ENCODE results near the gene RRAGD.

The RRAGD gene

DNA sequence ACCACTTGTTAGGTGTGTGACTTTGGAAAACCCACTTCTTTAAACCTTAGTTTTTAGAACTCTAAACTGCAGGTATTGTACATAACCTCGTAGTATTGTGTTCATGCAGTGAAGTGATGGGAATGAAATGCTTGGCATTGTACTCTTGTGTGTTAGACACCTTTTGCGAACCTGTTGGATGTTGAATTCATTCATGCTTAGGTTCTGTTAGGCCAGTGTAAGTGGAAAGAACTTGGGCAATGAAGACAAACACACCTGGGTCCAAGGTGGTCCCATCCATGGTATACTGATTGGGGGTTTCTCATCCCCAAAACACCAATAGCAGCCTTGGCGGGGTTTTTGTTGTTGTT is 22.1 kb upstream of the RRAGD start:
- TF ChIP-seq JUND (IDR thresholded peaks at IDR 0.05; ENCODE audit: low read depth) = no peak
- in situ Hi-C loops (cut with HindIII; ENCODE audit: low pct_unique_long_range_greater_than_20kb, low sequenced_read_pairs) = no loop called here
- DNase-seq (ENCODE audit: low read depth in 1 of 2, low spot score in 1 of 2) = no peak

DNA sequence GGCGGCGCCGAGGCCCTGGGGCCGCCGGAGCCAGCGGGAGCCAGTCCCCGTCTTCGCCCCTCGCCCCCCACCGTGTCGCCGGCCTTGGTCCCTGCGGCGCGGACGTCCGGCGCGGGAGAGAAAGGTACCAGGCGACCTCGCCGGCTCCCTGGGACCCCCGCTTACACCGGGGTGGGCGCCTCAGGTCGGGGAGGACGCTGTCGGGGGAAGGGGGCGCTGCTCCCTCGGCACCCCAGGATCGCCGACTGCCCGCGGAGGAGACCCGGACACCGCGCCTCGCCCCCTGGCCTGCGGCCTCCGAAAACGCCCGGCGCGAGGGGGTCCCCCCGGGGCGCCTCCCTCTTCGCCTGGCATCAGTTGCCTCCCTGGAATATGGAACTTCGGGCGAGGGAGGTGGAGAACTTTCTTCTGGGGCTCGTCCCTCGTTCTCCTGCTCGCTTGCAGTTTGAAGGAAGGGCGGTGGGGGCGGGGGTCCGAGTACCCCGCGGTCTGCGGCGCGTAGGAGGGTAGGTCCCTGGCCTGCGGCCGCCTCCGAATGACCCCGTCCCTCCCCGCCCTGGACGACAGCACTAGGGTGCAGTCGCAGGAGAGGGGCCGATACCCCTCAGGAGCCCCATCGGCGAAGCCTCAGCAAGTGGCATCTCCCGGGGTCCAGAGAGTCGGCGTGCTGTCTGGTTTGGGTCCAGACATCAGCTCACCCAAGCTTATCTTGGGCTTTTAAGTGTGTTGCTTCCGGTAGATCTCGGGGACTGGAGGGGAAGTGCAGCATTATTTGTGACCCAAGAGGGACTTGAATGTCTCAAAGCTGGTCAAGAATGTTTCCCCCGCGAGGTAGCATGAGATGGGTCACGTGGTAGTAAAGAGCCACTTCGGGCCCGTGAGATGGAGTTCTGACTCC is 21.4 kb upstream of the RRAGD start:
- peak; percentile 18 to 30 for DNase-seq (ENCODE audit: low read depth in 1 of 2, low spot score in 1 of 2)
- in situ Hi-C loops (cut with HindIII; ENCODE audit: low pct_unique_long_range_greater_than_20kb, low sequenced_read_pairs) = no loop called here
- TF ChIP-seq JUND (IDR thresholded peaks at IDR 0.05; ENCODE audit: low read depth) = no peak

DNA sequence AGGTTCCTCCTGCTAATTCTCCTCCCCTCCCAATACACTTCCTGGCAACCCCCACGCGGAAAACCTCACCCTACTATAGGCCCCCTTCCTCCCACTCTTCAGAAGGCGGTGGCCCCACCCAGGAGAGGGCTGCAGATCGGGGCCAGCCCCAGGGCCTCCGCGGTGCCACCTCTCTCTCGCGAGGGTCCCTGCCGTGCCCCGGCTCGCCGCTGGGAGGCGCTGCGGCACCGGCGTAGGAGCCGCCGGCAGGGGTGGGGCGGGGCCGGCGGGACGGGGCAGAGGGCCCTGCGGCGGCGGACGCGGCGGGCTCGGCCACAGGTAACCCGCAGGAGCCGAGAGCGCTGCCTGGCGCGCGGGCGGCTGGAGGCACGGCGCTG is 20.8 kb upstream of the RRAGD start, which contains the start of gene ANKRD6:
ANKRD6 (plus strand) TSS at position 278 of the 377 bp plus-strand sequence. CDS start 133,825 bp downstream, outside the sequence.
- DNase-seq (ENCODE audit: low read depth in 1 of 2, low spot score in 1 of 2) = peak; percentile 65 to 76
- in situ Hi-C loops (cut with HindIII; ENCODE audit: low pct_unique_long_range_greater_than_20kb, low sequenced_read_pairs) = no loop called here
- no peak for TF ChIP-seq JUND (IDR thresholded peaks at IDR 0.05; ENCODE audit: low read depth)

DNA sequence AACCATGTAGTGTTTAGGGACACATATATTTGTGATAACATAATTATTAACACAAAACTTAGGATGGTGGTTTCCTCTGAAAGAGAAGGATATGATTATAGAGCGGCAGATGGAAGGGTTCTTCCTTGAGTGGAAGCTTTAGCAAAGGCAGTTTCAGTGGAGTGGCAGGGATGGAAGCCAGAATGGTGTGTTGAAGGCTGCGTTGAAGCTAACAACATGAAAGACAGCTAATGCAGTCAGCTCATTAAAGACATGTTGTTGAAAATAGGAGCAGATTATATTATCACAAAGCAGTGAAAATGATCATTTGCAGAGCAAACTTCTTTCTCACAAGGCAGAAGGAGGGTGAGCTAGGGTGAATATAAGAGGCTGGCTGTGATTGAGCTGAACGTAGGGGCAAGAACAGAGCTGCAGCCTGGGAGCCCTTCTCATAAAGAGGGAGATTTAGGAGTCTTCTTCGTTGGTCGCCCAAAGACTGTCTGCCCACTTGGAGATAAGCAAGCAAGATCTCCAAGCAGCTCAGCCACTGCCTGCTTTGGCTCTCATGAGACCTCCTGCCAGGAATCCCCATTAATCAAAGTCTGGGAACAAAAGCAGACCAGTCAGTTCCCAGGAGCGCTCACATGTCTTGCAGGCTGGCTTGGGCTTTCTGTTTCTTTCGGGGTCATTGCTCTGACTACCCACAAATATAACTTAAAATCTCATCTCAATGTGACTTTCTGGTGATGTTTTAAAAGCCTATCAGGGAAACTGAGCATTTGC is 18.3 kb upstream of the RRAGD start:
- in situ Hi-C loops (cut with HindIII; ENCODE audit: low pct_unique_long_range_greater_than_20kb, low sequenced_read_pairs) = no loop called here
- no peak for TF ChIP-seq JUND (IDR thresholded peaks at IDR 0.05; ENCODE audit: low read depth)
- DNase-seq (ENCODE audit: low read depth in 1 of 2, low spot score in 1 of 2) = no peak

DNA sequence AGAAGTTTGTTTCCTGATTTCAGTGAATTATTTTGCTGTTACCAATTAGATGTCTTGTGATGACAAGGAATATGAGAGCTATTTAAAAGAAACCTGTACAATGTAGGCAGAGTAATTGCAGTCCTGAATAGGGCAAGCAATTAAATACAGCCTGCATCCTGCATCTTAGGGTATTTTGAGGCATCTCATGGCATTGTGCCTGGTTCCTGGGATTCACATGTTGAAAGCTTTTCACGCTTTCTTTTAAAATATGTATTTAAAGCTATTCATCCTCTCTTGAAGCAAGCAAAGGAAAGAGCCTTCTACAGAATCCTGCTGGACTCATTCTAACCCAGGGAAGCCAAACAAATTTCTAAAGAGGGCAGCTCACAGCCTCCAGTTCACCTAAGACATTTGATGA is 4.7 kb upstream of the RRAGD start:
- TF ChIP-seq JUND (IDR thresholded peaks at IDR 0.05; ENCODE audit: low read depth) = no peak
- in situ Hi-C loops (cut with HindIII; ENCODE audit: low pct_unique_long_range_greater_than_20kb, low sequenced_read_pairs) = no loop called here
- DNase-seq (ENCODE audit: low read depth in 1 of 2, low spot score in 1 of 2) = no peak

DNA sequence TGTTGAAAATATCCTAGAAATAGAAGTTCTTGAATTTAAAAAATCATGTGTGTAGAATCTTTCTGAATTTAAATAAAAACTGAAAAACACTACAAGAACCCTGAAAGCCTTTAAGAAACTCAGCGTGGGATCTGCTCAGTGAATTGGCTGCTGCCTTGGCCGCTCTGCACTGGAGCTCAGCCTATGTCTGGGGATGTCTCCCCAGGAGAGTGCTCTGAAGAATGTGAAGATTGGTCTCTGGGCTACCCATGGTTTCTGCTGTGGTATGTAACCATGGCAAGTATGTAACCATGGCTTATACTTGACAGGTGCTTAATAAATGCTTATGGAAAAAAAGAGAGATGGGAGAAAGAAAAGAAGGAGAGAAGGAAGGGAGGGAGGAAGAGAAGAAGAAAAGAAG is 3.1 kb upstream of the RRAGD start:
- in situ Hi-C loops (cut with HindIII; ENCODE audit: low pct_unique_long_range_greater_than_20kb, low sequenced_read_pairs) = no loop called here
- DNase-seq (ENCODE audit: low read depth in 1 of 2, low spot score in 1 of 2) = no peak
- TF ChIP-seq JUND (IDR thresholded peaks at IDR 0.05; ENCODE audit: low read depth) = no peak

DNA sequence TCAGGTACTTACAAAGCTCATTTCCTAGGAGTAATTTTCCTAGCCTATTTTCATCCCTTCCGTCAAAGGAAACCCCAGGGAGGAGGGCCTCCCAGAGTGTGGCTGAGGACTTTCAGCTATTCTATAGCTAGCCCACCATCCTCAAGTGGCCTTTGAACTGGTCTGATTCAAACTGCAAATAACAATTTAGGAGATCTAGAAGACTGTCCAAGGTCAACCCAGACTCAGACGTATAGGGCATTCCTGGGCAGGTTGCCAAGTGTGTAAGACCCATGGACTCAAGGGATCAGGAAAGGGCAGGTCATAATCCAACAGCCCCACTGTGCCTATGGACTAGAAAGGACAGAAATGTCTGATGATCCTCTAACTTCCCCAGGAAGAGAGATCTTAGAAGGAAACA is 2.1 kb upstream of the RRAGD start:
- in situ Hi-C loops (cut with HindIII; ENCODE audit: low pct_unique_long_range_greater_than_20kb, low sequenced_read_pairs) = no loop called here
- DNase-seq (ENCODE audit: low read depth in 1 of 2, low spot score in 1 of 2) = no peak
- no peak for TF ChIP-seq JUND (IDR thresholded peaks at IDR 0.05; ENCODE audit: low read depth)

DNA sequence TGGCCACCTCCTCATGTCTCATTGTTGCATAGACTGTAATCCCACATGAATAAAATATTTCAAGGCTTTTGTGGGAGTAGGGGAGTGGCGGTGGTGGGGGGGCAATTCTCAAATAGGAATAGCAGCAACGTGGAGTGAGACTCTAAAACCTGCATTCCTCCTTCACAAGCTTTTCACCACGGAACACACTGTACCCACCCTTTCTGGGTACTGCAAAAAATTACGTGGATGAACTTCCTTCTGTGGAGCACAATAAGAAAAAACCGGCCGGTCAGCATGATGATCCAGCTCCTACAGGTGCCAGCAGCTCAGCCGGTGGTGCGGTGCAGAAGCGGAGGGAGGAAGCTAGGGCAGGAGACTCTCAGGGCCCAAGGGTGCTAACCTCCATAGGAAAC is 930 bp upstream of the RRAGD start:
- in situ Hi-C loops (cut with HindIII; ENCODE audit: low pct_unique_long_range_greater_than_20kb, low sequenced_read_pairs) = no loop called here
- DNase-seq (ENCODE audit: low read depth in 1 of 2, low spot score in 1 of 2) = peak; percentile 23 to 25
- TF ChIP-seq JUND (IDR thresholded peaks at IDR 0.05; ENCODE audit: low read depth) = no peak

DNA sequence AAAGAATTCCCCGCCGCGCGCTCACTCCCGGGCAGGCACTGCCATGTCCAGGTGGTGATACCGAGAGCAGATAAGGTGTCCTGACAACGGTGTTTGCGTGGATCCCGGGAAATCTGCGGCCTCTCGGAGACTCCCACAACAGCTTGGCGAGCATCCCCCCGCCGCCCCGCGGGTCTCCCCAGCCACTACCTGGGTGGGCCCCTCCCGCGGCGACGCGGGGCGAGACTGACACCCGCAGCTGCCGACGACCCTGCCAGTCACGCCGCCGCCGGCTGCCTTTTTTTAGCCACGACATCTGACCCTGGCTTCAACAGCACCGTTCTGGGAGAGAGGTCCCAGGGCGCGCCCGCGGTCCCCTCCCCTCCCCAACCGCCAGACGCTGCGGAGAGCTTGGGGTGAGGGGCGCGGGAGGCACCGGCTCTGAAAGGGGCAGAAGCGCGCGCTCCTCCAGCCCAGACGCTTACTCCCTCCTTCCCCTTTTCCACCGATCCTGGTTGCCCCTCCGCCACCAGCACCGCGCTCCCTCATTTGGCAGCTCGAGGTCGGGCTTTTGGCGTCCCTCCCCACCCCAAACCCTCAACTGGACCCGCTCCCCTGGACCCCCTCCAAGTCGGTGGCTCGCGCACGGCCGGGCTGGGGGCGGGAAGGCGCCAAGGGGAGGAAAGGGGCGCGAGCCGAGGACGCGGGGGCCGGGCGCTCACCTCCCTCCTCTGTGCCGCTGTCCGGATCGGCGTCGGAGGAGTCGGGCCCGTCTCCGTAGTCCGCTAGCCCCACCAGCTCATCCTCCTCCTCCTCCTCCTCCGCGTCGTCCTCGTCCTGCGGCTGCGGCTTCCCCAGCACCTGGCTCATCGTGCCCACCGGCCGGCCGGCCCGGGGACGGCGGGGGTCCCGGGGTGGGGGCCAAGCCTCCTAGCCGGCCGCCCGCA is 665 bp downstream of the RRAGD start:
- in situ Hi-C loops (cut with HindIII; ENCODE audit: low pct_unique_long_range_greater_than_20kb, low sequenced_read_pairs) = no loop called here
- peak; percentile 17 to 18 for DNase-seq (ENCODE audit: low read depth in 1 of 2, low spot score in 1 of 2)
- no peak for TF ChIP-seq JUND (IDR thresholded peaks at IDR 0.05; ENCODE audit: low read depth)

DNA sequence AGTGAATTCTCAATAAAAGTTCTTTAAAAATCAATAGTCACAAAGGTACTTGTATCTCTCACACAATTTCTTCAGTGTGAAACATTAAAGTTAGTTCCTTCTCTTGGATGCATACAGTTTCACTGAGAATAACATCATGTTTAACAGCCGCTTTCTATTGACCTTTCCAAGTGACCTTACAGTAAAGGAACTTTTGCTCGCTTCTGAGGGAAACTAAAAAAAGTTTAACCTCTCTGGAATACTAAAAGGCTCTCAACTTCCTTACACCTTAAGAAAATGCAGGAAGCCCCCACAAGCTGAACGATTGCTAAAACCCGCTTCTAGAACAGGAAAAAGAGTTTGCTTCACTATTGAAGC is 1.3 kb downstream of the RRAGD start:
- in situ Hi-C loops (cut with HindIII; ENCODE audit: low pct_unique_long_range_greater_than_20kb, low sequenced_read_pairs) = no loop called here
- TF ChIP-seq JUND (IDR thresholded peaks at IDR 0.05; ENCODE audit: low read depth) = no peak
- no peak for DNase-seq (ENCODE audit: low read depth in 1 of 2, low spot score in 1 of 2)

DNA sequence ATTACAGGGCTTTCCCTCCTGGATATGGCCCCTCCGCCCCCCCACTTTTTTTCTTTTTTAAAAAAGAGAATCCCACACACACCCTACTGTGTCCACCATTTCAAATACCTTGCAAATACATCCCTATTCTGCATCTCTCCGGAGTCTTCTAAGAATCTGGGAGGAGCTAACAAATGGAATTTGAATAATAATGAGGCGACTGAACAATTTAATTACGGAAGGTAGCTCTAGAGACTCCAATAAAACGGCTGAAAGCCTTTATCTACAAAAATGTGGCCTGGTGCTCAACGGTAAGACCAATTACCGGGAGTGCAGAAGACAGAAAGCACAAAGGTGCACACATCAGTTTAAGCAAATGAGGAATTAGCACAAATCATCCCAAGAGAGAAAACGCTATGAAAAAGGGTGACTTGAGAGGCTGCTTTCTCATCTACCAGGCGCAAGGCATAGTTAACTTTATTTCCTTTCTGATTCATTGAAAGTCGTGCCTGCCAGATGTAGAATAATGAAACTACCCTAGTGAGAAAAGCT is 1.8 kb downstream of the RRAGD start:
- TF ChIP-seq JUND (IDR thresholded peaks at IDR 0.05; ENCODE audit: low read depth) = no peak
- in situ Hi-C loops (cut with HindIII; ENCODE audit: low pct_unique_long_range_greater_than_20kb, low sequenced_read_pairs) = no loop called here
- no peak for DNase-seq (ENCODE audit: low read depth in 1 of 2, low spot score in 1 of 2)

DNA sequence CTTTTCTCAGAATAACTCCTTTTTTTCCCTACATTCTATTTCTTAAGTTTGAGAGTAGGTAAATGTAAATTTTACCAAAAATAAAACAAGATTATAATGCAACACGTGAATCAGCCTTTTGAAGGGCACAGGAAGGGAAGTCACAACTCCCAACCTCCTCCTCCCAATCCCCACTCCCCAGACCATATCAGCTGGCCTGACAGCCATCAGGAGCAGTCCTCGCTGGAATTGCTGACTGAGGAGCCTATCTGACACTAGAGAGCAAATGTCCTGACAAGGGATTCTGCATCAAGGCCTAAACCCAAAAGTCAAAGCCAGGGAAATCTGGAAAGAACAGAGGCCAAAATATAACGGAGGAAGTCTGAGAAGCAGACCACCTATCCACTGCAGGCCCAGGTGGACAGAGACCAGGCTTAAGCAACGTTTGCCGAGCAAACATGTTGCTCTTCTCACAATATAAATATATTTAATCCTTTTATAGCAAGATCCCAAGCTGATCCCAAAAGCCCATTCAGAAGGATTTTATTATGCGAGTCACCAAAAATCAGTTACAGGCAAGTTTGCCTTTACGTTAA is 2.5 kb downstream of the RRAGD start:
- in situ Hi-C loops (cut with HindIII; ENCODE audit: low pct_unique_long_range_greater_than_20kb, low sequenced_read_pairs) = no loop called here
- no peak for DNase-seq (ENCODE audit: low read depth in 1 of 2, low spot score in 1 of 2)
- no peak for TF ChIP-seq JUND (IDR thresholded peaks at IDR 0.05; ENCODE audit: low read depth)
